ENCODE data around the gene ZNF524. TPM values are rescaled to one million over a fixed set of nuclear protein-coding genes. Genes with fewer than 3 reads are reported as not detected.
A peak's percentile ranks its signal among the peaks of the same experiment; 100 is the strongest.

The ZNF524 gene
- total RNA-seq, 1 donor from 2014 or later = 6.7 TPM

DNA sequence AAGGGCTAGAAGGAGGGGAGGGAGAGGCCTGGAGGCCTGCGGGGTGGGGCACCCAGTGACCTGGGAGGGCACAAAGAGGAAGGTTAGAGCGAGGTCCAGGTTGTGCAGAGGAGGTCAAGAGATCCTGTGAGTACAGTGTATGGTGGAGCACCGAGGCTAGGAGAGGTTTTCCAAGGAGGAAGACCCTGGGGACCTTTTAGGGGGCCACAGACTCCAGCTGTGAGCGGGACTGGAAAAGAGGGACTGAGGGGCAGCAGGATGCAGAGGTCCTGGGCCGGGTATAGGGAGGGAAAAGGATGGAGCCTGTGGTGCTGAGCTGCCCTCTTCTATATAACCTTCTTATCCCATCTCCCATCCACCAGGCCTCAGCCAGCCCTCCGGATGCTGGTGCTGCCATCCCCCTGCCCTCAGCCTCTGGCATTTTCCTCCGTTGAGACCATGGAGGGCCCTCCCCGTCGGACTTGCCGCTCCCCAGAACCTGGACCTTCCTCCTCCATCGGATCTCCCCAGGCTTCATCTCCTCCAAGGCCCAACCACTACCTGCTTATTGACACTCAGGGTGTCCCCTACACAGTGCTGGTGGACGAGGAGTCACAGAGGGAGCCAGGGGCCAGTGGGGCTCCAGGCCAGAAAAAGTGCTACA, 44.2 kb downstream of the ZNF524 start:
- Mint-ChIP-seq H3K36me3 (ENCODE audit: unreplicated experiment) (no peaks in the 10 kb centered on the region), H3K27ac (ENCODE audit: unreplicated experiment) (peak overlapping the region; percentile 86), H3K4me1 (ENCODE audit: low read depth, unreplicated experiment) (peaks cover 19% of the 10 kb centered on the region), H3K27me3 (ENCODE audit: unreplicated experiment) (peaks cover 14% of the 10 kb centered on the region), H3K9me3 (ENCODE audit: unreplicated experiment) (peaks cover 21% of the 10 kb centered on the region), H3K4me3 (ENCODE audit: unreplicated experiment) (peak overlapping the region; percentile 91)
- TF ChIP-seq, protein P1, sequence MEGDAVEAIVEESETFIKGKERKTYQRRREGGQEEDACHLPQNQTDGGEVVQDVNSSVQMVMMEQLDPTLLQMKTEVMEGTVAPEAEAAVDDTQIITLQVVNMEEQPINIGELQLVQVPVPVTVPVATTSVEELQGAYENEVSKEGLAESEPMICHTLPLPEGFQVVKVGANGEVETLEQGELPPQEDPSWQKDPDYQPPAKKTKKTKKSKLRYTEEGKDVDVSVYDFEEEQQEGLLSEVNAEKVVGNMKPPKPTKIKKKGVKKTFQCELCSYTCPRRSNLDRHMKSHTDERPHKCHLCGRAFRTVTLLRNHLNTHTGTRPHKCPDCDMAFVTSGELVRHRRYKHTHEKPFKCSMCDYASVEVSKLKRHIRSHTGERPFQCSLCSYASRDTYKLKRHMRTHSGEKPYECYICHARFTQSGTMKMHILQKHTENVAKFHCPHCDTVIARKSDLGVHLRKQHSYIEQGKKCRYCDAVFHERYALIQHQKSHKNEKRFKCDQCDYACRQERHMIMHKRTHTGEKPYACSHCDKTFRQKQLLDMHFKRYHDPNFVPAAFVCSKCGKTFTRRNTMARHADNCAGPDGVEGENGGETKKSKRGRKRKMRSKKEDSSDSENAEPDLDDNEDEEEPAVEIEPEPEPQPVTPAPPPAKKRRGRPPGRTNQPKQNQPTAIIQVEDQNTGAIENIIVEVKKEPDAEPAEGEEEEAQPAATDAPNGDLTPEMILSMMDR (IDR thresholded peaks at IDR 0.05; ENCODE audit: partially characterized antibody, unreplicated experiment) = no peak
- DNase-seq = no peak

DNA sequence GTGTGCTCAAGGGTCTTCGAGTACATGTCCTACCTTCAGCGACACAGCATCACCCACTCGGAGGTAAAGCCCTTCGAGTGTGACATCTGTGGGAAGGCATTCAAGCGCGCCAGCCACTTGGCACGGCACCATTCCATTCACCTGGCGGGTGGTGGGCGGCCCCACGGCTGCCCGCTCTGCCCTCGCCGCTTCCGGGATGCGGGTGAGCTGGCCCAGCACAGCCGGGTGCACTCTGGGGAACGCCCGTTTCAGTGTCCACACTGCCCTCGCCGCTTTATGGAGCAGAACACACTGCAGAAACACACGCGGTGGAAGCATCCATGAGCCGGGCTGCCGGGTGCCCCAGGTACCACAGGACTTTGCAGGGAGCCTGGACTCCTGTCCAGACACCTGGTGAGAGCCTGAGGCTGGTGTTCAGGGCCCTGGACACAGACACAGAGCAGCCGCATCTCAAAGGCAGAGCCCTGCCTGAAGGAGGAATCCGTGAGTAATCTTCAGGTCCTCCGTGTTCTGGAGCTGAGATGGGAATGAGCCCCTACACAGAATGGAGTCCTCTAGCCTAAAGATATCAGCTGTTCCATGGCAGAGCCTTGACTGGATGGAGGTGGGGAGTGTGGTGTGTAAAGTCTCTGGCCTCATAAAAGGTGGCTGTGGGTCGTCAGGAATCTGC, 44.9 kb downstream of the ZNF524 start:
- TF ChIP-seq, protein P1 (IDR thresholded peaks at IDR 0.05; ENCODE audit: partially characterized antibody, unreplicated experiment) = no peak
- H3K4me1 Mint-ChIP-seq (ENCODE audit: low read depth, unreplicated experiment) = peaks cover 19% of the 10 kb centered on the region
- peaks cover 16% of the 10 kb centered on the region for H3K27me3 Mint-ChIP-seq (ENCODE audit: unreplicated experiment)
- no peak for DNase-seq
- H3K4me3 Mint-ChIP-seq (ENCODE audit: unreplicated experiment) = peak overlapping the region; percentile 91
- no peak overlapping the region for H3K27ac Mint-ChIP-seq (ENCODE audit: unreplicated experiment)
- peaks cover 19% of the 10 kb centered on the region for H3K9me3 Mint-ChIP-seq (ENCODE audit: unreplicated experiment)
- H3K36me3 Mint-ChIP-seq (ENCODE audit: unreplicated experiment) = no peaks in the 10 kb centered on the region

- peak overlapping the region; percentile 34 for H3K4me3 Mint-ChIP-seq (ENCODE audit: unreplicated experiment)
Observed at GRCh38 chr19:55645512-55645881, 45.4 kb downstream of the ZNF524 start.

DNA sequence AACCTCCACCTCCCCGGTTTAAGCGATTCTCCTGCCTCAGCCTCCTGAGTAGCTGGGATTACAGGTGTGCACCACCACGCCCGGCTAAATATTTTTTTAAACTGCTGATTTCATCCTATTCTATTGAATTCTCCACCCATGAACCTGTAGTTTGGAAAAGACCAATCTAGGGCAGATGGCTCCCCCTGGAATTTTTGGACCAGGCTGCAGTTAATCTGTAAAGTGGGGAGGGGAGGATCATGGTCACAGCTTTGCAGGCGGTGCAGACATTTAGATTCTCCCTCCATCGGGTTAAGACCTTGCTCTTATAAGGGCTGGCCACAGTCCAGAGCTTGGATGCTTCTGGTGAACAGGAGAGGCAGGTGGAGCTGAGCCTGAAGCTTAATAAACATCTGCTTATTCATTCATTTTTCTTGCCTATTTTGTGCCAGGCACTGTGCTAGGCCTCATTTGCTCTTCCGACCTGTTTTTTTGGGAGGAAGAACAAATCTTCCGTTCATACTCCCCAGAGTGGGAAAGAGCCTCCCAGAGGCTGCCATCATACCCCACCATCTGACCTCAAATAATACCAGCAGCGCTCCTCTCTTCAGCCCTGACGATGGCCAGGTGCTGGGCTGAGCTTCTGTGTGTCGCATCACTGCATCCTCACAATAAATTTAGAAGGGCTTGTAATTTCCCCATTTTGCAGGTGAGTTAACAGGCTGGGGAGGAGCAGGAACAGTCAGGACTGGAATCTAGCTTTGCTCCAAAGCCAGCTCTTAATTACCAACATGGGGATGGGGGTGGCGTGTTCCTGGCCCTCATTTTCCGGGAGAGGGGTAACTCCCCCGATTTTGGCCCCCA, 47.0 kb downstream of the ZNF524 start:
- DNase-seq = no peak
- Mint-ChIP-seq H3K9me3 (ENCODE audit: unreplicated experiment) (peaks cover 13% of the 10 kb centered on the region), H3K27ac (ENCODE audit: unreplicated experiment) (peak overlapping the region; percentile 59), H3K4me3 (ENCODE audit: unreplicated experiment) (peak overlapping the region; percentile 91), H3K27me3 (ENCODE audit: unreplicated experiment) (peaks cover 13% of the 10 kb centered on the region), H3K4me1 (ENCODE audit: low read depth, unreplicated experiment) (peaks cover 15% of the 10 kb centered on the region), H3K36me3 (ENCODE audit: unreplicated experiment) (no peaks in the 10 kb centered on the region)
- TF ChIP-seq, protein P1 (IDR thresholded peaks at IDR 0.05; ENCODE audit: partially characterized antibody, unreplicated experiment) = no peak

More at GRCh38 chr19:55645512-55645881, 45.4 kb downstream of the ZNF524 start:
- TF ChIP-seq, protein P1 (IDR thresholded peaks at IDR 0.05; ENCODE audit: partially characterized antibody, unreplicated experiment) = no peak
- peaks cover 19% of the 10 kb centered on the region for H3K9me3 Mint-ChIP-seq (ENCODE audit: unreplicated experiment)
- peak overlapping the region; percentile 20 for H3K27ac Mint-ChIP-seq (ENCODE audit: unreplicated experiment)
- H3K4me1 Mint-ChIP-seq (ENCODE audit: low read depth, unreplicated experiment) = peaks cover 18% of the 10 kb centered on the region
- no peaks in the 10 kb centered on the region for H3K36me3 Mint-ChIP-seq (ENCODE audit: unreplicated experiment)
- H3K27me3 Mint-ChIP-seq (ENCODE audit: unreplicated experiment) = peaks cover 16% of the 10 kb centered on the region
- no peak for DNase-seq

All from glutamatergic neuron (in vitro differentiated cells).